ENCODE data around the gene SERPINB5.

SERPINB5 gene

GRCh38 chr18:63545000-63545399 lies 68.2 kb downstream of the SERPINB5 start:
- no peaks in the 10 kb centered on the region for H3K79me2 ChIP-seq (ENCODE audit: control insufficient read depth, low read length)
- no peaks in the 10 kb centered on the region for H3F3A ChIP-seq (ENCODE audit: control insufficient read depth, insufficient read depth)
- H3K9me3 ChIP-seq (ENCODE audit: control insufficient read depth, insufficient read depth, low read length): no peaks in the 10 kb centered on the region
- no peak overlapping the region for H3K27ac ChIP-seq (ENCODE audit: low read depth, low read length)
- peaks cover 8% of the 10 kb centered on the region for H3K27me3 ChIP-seq (ENCODE audit: control insufficient read depth, low read length)
- no peak overlapping the region for H3K4me3 ChIP-seq (ENCODE audit: low read length)
- H3K4me1 ChIP-seq (ENCODE audit: control insufficient read depth, low read length): no peaks in the 10 kb centered on the region
- H3K9me2 ChIP-seq (replicated peaks; ENCODE audit: control insufficient read depth, low read length): no peaks in the 10 kb centered on the region
- TF ChIP-seq EZH2phosphoT487 (IDR thresholded peaks at IDR 0.05; ENCODE audit: borderline replicate concordance, low read length) (no peak), CTCF (IDR thresholded peaks at IDR 0.05; ENCODE audit: low read depth, low read length, poor library complexity, severe bottlenecking) (no peak)
- no peaks in the 10 kb centered on the region for H4K20me1 ChIP-seq (ENCODE audit: control insufficient read depth, insufficient read depth, low read depth, low read length)
- H3K4me2 ChIP-seq (ENCODE audit: low read length): no peak overlapping the region
- H3K36me3 ChIP-seq (ENCODE audit: control insufficient read depth, low read length): no peaks in the 10 kb centered on the region

- Histone ChIP-seq H3K4me2 (ENCODE audit: low read length) (no peak overlapping the region), H3K27ac (ENCODE audit: low read depth, low read length) (no peak overlapping the region), H3K79me2 (ENCODE audit: control insufficient read depth, low read length) (no peaks in the 10 kb centered on the region), H3K4me1 (ENCODE audit: control insufficient read depth, low read length) (no peaks in the 10 kb centered on the region), H3K27me3 (ENCODE audit: control insufficient read depth, low read length) (peaks cover 15% of the 10 kb centered on the region), H4K20me1 (ENCODE audit: control insufficient read depth, insufficient read depth, low read depth, low read length) (no peaks in the 10 kb centered on the region), H3K36me3 (ENCODE audit: control insufficient read depth, low read length) (no peaks in the 10 kb centered on the region), H3K9me2 (replicated peaks; ENCODE audit: control insufficient read depth, low read length) (no peaks in the 10 kb centered on the region), H3K4me3 (ENCODE audit: low read length) (no peak overlapping the region), H3F3A (ENCODE audit: control insufficient read depth, insufficient read depth) (no peaks in the 10 kb centered on the region), H3K9me3 (ENCODE audit: control insufficient read depth, insufficient read depth, low read length) (no peaks in the 10 kb centered on the region)
- TF ChIP-seq CTCF (IDR thresholded peaks at IDR 0.05; ENCODE audit: low read depth, low read length, poor library complexity, severe bottlenecking): no peak
- no peak for TF ChIP-seq EZH2phosphoT487 (IDR thresholded peaks at IDR 0.05; ENCODE audit: borderline replicate concordance, low read length)
Observed at GRCh38 chr18:63550068-63550467, 73.3 kb downstream of the SERPINB5 start.

- Histone ChIP-seq H3K4me1 (ENCODE audit: control insufficient read depth, low read length) (no peaks in the 10 kb centered on the region), H3K36me3 (ENCODE audit: control insufficient read depth, low read length) (no peaks in the 10 kb centered on the region), H3F3A (ENCODE audit: control insufficient read depth, insufficient read depth) (no peaks in the 10 kb centered on the region), H3K4me3 (ENCODE audit: low read length) (no peak overlapping the region), H3K27ac (ENCODE audit: low read depth, low read length) (no peak overlapping the region), H4K20me1 (ENCODE audit: control insufficient read depth, insufficient read depth, low read depth, low read length) (no peaks in the 10 kb centered on the region), H3K9me3 (ENCODE audit: control insufficient read depth, insufficient read depth, low read length) (no peaks in the 10 kb centered on the region), H3K4me2 (ENCODE audit: low read length) (no peak overlapping the region), H3K27me3 (ENCODE audit: control insufficient read depth, low read length) (peaks cover 9% of the 10 kb centered on the region), H3K79me2 (ENCODE audit: control insufficient read depth, low read length) (no peaks in the 10 kb centered on the region), H3K9me2 (replicated peaks; ENCODE audit: control insufficient read depth, low read length) (no peaks in the 10 kb centered on the region)
- TF ChIP-seq EZH2phosphoT487 (IDR thresholded peaks at IDR 0.05; ENCODE audit: borderline replicate concordance, low read length): no peak
- no peak for TF ChIP-seq CTCF (IDR thresholded peaks at IDR 0.05; ENCODE audit: low read depth, low read length, poor library complexity, severe bottlenecking)
Observed at GRCh38 chr18:63551769-63552168, 75.0 kb downstream of the SERPINB5 start.

GRCh38 chr18:63552581-63552980 lies 75.8 kb downstream of the SERPINB5 start:
- TF ChIP-seq CTCF (IDR thresholded peaks at IDR 0.05; ENCODE audit: low read depth, low read length, poor library complexity, severe bottlenecking) (no peak), EZH2phosphoT487 (IDR thresholded peaks at IDR 0.05; ENCODE audit: borderline replicate concordance, low read length) (no peak)
- Histone ChIP-seq H4K20me1 (ENCODE audit: control insufficient read depth, insufficient read depth, low read depth, low read length) (no peaks in the 10 kb centered on the region), H3K36me3 (ENCODE audit: control insufficient read depth, low read length) (no peaks in the 10 kb centered on the region), H3F3A (ENCODE audit: control insufficient read depth, insufficient read depth) (no peaks in the 10 kb centered on the region), H3K27ac (ENCODE audit: low read depth, low read length) (no peak overlapping the region), H3K4me2 (ENCODE audit: low read length) (no peak overlapping the region), H3K79me2 (ENCODE audit: control insufficient read depth, low read length) (no peaks in the 10 kb centered on the region), H3K4me1 (ENCODE audit: control insufficient read depth, low read length) (no peaks in the 10 kb centered on the region), H3K9me2 (replicated peaks; ENCODE audit: control insufficient read depth, low read length) (no peaks in the 10 kb centered on the region), H3K27me3 (ENCODE audit: control insufficient read depth, low read length) (peaks cover 9% of the 10 kb centered on the region), H3K4me3 (ENCODE audit: low read length) (no peak overlapping the region), H3K9me3 (ENCODE audit: control insufficient read depth, insufficient read depth, low read length) (no peaks in the 10 kb centered on the region)

Measured in DOHH2 (cell line).